ENCODE data around the gene IRF3.
"Not testable (repeated sequence)": the region's sequence is repeated elsewhere in the genome, so short reads cannot be mapped to it uniquely, and the experiment has no call there.

Gene IRF3

DNA sequence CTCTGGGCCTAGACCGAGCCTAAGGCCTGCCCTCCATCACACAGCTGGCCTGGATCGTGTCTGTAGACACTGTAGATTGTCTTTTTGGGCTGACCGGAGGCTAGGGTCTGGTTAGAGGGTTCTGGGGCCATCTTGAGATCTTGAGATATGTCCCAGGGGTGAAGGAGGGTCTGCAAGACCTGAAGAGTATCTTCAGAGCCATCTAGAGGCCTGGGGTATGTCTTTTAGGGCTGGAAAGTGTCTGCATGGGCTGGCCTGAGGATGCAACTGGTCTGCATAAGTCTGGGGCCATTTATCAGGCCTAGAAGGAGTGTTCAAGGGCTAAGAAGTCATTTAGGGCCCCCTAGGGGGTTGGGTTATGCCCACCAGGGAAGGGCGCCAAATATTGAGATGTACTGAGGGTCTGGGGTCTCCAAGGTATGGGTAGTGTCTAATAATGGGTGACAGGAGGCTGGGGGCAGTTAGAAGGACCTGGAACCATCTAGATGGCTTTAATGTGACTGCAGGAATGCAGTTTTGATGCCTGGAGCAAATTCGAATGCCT, 23.1 kb downstream of the IRF3 start:
- no peak for DNase-seq

- DNase-seq: peak; percentile 99
Observed at GRCh38 chr19:49641688-49642491, 23.8 kb downstream of the IRF3 start, which contains the start of gene SCAF1. Gene SCAF1 (plus strand): TSS chr19:49642209. CDS start chr19:49645027, 2,818 bp downstream.

DNA sequence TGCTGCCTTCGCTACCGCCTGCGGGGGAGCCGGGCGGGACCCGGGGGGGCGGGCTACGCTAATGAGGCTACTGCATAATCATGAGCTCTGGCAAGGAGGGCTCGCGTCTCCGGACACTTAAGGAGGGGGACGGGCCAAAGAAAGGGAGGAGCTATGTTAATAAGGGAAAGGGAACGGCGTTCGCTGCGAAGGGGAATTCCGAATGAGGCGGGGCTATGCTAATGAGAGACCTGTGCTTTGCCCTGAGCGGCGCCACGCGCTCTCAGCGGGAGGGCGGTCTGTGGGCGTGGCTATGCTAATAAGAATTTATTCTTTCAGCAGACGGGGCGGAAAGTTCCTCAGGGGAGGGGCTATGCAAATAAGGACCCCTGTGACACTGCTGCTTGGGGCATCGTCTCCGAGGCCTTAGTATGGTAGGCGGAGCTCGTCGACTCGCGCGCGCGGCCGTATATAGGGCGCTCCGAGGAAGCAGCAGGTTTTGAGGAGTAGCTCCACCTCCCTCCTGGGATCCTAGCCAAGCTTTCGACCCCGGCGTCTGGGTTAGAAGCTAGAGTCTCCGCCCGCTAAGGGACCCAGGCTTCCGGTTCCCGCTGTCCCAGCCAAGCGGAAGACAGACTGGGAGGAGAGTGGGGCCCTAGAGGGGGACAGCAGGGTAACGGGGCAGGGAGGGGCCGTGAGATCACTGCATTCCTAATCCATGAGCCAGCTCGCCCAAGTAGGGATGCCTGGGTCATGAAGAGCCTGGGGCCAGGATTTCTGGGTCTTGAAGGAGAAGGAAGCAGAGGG, 25.4 kb downstream of the IRF3 start, which contains the start of gene RRAS:
RRAS (minus strand) TSS at position 31 of the 786 bp plus-strand sequence. CDS start 45 bp downstream, outside the sequence.
- DNase-seq: peak; percentile 99

DNA sequence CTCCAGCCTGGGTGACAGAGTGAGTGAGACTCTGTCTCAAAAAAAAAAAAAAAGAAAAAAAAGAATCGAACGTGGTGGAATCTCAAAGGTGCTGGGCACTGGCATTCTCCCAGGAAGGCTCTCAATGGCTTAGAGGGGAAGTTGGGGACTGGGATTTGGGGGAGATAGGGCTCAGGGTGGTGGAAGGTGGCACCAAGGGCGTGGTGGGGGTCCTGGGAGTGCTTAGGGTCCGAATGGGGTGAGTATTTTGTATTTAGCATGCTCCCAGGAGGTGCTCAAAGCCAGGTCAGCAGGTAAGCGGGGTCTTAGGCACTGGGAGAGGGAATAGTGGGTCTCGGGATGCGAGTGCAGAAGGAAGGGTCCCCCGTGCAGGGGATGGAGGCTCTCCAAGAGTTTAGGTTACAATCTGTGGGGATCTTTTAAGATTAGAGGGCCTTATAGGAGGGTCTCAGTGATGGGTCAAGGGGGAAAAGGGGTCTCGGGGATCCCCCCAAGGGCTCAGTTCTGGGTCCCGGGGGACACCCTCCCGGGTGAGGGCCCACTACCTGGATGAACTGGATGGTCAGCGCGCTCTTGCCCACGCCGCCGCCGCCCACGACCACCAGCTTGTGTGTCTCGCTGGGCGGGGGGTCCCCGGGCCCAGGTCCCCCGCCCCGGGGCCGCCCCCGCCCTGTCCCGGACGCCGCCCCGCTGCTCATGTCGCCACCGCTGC, 26.1 kb downstream of the IRF3 start:
- DNase-seq: no peak

DNA sequence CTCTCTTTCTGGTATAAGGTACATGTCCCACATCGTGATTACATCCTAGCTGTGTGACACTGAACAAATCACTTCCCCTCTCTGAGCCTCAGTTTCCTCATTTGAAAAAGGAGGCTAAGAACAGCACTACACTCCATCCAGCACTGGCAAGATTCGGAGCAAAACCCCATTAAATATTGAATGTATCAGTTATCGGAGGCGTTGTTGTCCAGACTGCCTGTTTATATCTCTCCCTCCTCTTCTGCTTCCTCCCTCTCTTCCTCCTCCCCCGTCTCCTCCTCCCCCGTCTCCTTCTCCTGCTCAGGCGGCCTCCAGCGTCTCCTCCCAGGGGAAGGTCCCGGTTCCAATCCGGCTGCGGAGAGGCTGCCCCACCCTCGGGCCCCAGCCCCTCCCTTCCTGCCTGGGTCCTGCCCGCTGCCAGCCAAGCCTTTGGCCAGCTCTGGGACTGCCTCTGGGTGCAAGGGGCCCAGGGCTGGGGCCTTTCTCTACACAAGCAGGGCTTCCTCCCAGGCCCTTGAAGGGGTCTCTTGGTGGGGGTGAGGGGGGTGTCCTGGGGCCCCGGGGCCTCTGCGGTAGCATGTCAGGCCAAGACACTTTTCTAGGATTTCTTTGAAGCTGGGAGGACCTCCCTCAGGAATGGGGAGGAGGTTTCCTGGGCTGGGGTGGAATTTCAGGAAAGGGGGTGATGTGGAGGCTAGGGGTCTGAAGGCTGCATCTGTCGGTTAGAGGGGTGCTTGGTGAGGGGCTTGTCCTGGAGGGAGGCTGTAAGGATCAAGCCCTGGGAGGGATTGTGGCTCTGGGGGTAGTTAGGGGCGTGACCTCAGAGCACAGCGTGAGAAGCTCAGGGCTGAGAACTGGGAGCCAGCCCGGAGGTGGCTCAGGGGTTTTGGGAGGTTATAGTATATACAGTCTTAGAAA, 27.6 kb downstream of the IRF3 start:
- DNase-seq: no peak

DNA sequence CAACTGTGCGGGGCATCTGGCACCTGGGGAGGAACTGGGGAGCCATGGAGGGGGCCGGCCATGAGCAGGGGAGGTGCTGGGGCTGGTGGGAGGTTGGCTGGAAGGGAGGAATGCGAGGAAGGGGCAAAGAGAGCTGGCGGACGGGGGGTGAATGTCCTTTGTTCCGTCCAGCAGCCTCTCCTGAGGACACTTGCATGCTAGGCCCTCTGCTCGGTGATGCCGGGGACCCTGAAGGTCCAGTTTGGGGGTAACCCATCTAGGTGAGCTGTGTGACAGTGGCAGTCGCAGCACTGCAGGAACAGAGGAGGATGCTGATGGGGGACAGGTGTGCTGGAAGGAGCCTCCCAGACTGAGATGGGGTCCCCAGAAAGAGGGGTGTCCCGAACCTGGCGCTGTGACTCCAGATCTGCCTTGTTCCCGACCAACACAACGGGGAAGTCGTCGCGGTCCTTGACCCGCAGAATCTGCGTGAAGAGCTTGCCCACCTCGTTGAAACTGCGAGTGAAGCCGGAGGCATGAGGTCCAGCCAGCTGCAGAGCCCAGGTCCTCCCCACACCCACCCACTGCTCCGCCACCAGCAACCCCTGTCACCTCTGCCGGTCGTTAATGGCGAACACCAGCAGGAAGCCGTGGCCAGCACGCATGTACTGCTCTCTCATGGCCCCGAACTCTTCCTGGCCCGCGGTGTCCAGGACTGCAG, 29.3 kb downstream of the IRF3 start:
- no peak for DNase-seq

- no peak for DNase-seq
Observed at GRCh38 chr19:49635530-49636232, 30.0 kb downstream of the IRF3 start.

- DNase-seq: not testable (repeated sequence)
Observed at GRCh38 chr19:49633273-49633672, 32.4 kb downstream of the IRF3 start.

- no peak for DNase-seq
Observed at GRCh38 chr19:49632576-49632975, 33.1 kb downstream of the IRF3 start.

- no peak for DNase-seq
Observed at GRCh38 chr19:49631610-49632192, 34.0 kb downstream of the IRF3 start.

- DNase-seq: no peak
Observed at GRCh38 chr19:49631014-49631588, 34.6 kb downstream of the IRF3 start.

DNA sequence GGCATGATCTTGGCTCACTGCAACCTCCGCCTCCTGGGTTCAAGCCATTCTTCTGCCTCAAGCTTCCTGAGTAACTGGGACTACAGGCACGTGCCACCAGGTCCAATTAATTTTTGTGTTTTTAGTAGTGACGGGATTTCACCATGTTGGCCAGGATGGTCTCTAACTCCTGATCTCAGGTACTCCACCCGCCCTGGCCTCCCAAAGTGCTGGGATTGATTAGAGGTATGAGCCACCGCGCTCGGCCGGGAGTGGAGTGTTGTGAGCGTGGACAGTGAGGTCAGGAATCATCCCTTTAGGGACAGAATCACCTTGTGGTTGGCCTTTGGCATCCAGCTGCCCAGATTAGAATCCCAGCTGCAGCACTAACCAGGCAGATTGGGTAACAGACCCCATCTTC, 36.0 kb downstream of the IRF3 start:
- no peak for DNase-seq

DNA sequence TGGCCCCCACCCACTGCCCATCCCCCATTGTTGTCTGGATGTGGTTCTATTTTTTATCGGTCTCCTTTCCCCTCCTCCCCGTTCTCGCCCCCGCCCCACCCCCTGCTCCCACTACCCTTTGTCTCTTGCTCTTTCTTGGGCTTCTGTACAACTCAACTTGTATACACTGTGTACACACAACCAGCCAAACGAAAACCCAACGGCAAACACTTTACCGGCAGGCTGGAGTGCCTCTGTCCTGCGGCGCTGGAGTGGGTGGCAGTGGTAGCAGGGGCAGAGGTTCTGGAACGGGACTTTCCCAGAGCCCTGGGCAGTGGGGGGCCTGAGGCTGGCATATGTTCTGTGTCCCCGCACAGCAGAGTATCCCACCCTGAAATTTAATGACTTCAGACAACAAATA, 39.4 kb downstream of the IRF3 start:
- no peak for DNase-seq

- no peak for DNase-seq
Observed at GRCh38 chr19:49624967-49625910, 40.4 kb downstream of the IRF3 start.

GRCh38 chr19:49617860-49618259, 47.8 kb downstream of the IRF3 start:
- not testable (repeated sequence) for DNase-seq

GRCh38 chr19:49616945-49617344, 48.7 kb downstream of the IRF3 start:
- no peak for DNase-seq

DNA sequence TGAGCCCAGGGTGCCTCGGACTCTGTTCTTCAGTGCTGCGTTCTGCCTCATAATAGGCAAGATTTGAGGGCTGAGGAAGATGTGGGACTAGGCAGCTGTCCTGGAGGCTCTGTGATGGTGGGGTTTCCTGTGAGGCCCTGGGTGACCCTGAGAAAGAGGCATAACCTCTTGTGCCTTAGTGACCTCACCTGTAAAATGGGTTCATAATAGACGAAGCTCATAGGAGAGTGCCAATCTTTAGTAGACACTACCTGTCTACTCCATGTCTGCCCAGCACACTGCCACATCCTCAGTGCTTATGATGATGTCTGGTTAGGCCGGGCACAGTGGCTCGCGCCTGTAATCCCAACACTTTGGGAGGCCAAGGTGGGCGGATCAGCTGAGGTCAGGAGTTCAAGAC, 49.1 kb downstream of the IRF3 start:
- DNase-seq: no peak

GRCh38 chr19:49615861-49616260, 49.8 kb downstream of the IRF3 start:
- DNase-seq: no peak

Data from DMS79 (cell line).